ENCODE results near the gene LRRTM4. TPM values are rescaled to one million over a fixed set of nuclear protein-coding genes. Genes with fewer than 3 reads are reported as not detected.

The LRRTM4 gene
- total and polyA plus RNA-seq, 2 experiments from 2014 or later, result not detected

GRCh38 chr2:76839826-76840225 lies 682.4 kb downstream of the LRRTM4 start:
- Histone ChIP-seq H3K4me3 (no peak overlapping the region), H3K27ac (no peak overlapping the region), H2AFZ (no peak overlapping the region), H3K4me2 (ENCODE audit: unreplicated experiment) (no peak overlapping the region), H3K9ac (no peak overlapping the region), H3K9me3 (ENCODE audit: low read depth) (no peaks in the 10 kb centered on the region), H3K9me2 (ENCODE audit: insufficient read depth) (no peaks in the 10 kb centered on the region; the same call in 1 of the 2 replicates), H3F3A (ENCODE audit: insufficient read depth) (no peaks in the 10 kb centered on the region), H3K36me3 (ENCODE audit: low read depth) (no peaks in the 10 kb centered on the region), H4K20me1 (ENCODE audit: insufficient read depth) (no peaks in the 10 kb centered on the region), H3K27me3 (replicated peaks; ENCODE audit: insufficient read depth) (no peaks in the 10 kb centered on the region), H3K79me2 (ENCODE audit: insufficient read depth) (no peaks in the 10 kb centered on the region), H3K4me1 (ENCODE audit: insufficient read depth) (no peaks in the 10 kb centered on the region)
- TF ChIP-seq EZH2 (IDR thresholded peaks at IDR 0.05; ENCODE audit: insufficient read depth, poor library complexity, severe bottlenecking) (no peak), EZH2phosphoT487 (IDR thresholded peaks at IDR 0.05; ENCODE audit: insufficient read depth, low read depth) (no peak)
- in situ Hi-C loops (cut with MboI), result no loop called here
- no peak for DNase-seq
- WGBS, 2 experiments (ENCODE audit: low coverage in 1 of 2, low lambda C conversion rate in 2 of 2, missing lambda C conversion rate in 2 of 2), result 27 to 42% methylated on average over 1 of the region's 1 CpG

- H3K9me2 ChIP-seq (ENCODE audit: insufficient read depth), result no peaks in the 10 kb centered on the region
- 6 to 9% methylated on average over 3 of the region's 3 CpGs for WGBS, 2 experiments (ENCODE audit: low coverage in 1 of 2, low lambda C conversion rate in 2 of 2, missing lambda C conversion rate in 2 of 2)
- in situ Hi-C loops (cut with MboI), result no loop called here
- no peak overlapping the region for H3K4me3 ChIP-seq
- H3F3A ChIP-seq (ENCODE audit: insufficient read depth), result no peaks in the 10 kb centered on the region
- no peak overlapping the region for H3K27ac ChIP-seq
- DNase-seq, result no peak
- TF ChIP-seq EZH2 (IDR thresholded peaks at IDR 0.05; ENCODE audit: insufficient read depth, poor library complexity, severe bottlenecking) (no peak), EZH2phosphoT487 (IDR thresholded peaks at IDR 0.05; ENCODE audit: insufficient read depth, low read depth) (no peak)
- no peak overlapping the region for H3K9ac ChIP-seq
- H3K4me2 ChIP-seq (ENCODE audit: unreplicated experiment), result no peak overlapping the region
- peaks cover 8% of the 10 kb centered on the region for H3K9me3 ChIP-seq (ENCODE audit: low read depth)
- H4K20me1 ChIP-seq (ENCODE audit: insufficient read depth), result no peaks in the 10 kb centered on the region
- H3K36me3 ChIP-seq (ENCODE audit: low read depth), result no peaks in the 10 kb centered on the region
- no peaks in the 10 kb centered on the region for H3K79me2 ChIP-seq (ENCODE audit: insufficient read depth)
- H3K27me3 ChIP-seq (replicated peaks; ENCODE audit: insufficient read depth), result no peaks in the 10 kb centered on the region
- no peak overlapping the region for H2AFZ ChIP-seq
- no peaks in the 10 kb centered on the region for H3K4me1 ChIP-seq (ENCODE audit: insufficient read depth)
Observed at GRCh38 chr2:76829374-76830234, 692.6 kb downstream of the LRRTM4 start.

- H3K79me2 ChIP-seq (ENCODE audit: insufficient read depth), result no peaks in the 10 kb centered on the region
- WGBS, 2 experiments (ENCODE audit: low coverage in 1 of 2, low lambda C conversion rate in 2 of 2, missing lambda C conversion rate in 2 of 2), result 5 to 9% methylated on average over 3 of the region's 3 CpGs
Observed at GRCh38 chr2:76826691-76827090, 695.5 kb downstream of the LRRTM4 start.

GRCh38 chr2:76825140-76825970 lies 696.8 kb downstream of the LRRTM4 start:
- Histone ChIP-seq H3K27me3 (replicated peaks; ENCODE audit: insufficient read depth) (no peaks in the 10 kb centered on the region), H3K9me3 (ENCODE audit: low read depth) (no peaks in the 10 kb centered on the region), H3K27ac (no peak overlapping the region), H3K79me2 (ENCODE audit: insufficient read depth) (no peaks in the 10 kb centered on the region), H3K9me2 (ENCODE audit: insufficient read depth) (no peaks in the 10 kb centered on the region), H3K9ac (no peak overlapping the region), H3F3A (ENCODE audit: insufficient read depth) (no peaks in the 10 kb centered on the region), H3K4me2 (ENCODE audit: unreplicated experiment) (no peak overlapping the region), H3K4me3 (no peak overlapping the region), H3K36me3 (ENCODE audit: low read depth) (no peaks in the 10 kb centered on the region), H2AFZ (no peak overlapping the region), H4K20me1 (ENCODE audit: insufficient read depth) (no peaks in the 10 kb centered on the region), H3K4me1 (ENCODE audit: insufficient read depth) (no peaks in the 10 kb centered on the region)
- TF ChIP-seq EZH2phosphoT487 (IDR thresholded peaks at IDR 0.05; ENCODE audit: insufficient read depth, low read depth) (no peak), EZH2 (IDR thresholded peaks at IDR 0.05; ENCODE audit: insufficient read depth, poor library complexity, severe bottlenecking) (no peak)
- in situ Hi-C loops (cut with MboI), result no loop called here
- 16 to 24% methylated on average over 6 of the region's 6 CpGs for WGBS, 2 experiments (ENCODE audit: low coverage in 1 of 2, low lambda C conversion rate in 2 of 2, missing lambda C conversion rate in 2 of 2)
- no peak for DNase-seq

More at GRCh38 chr2:76826691-76827090, 695.5 kb downstream of the LRRTM4 start:
- no peak overlapping the region for H3K27ac ChIP-seq
- H3K36me3 ChIP-seq (ENCODE audit: low read depth), result no peaks in the 10 kb centered on the region
- TF ChIP-seq EZH2phosphoT487 (IDR thresholded peaks at IDR 0.05; ENCODE audit: insufficient read depth, low read depth) (no peak), EZH2 (IDR thresholded peaks at IDR 0.05; ENCODE audit: insufficient read depth, poor library complexity, severe bottlenecking) (no peak)
- H3K4me1 ChIP-seq (ENCODE audit: insufficient read depth), result no peaks in the 10 kb centered on the region
- H4K20me1 ChIP-seq (ENCODE audit: insufficient read depth), result no peaks in the 10 kb centered on the region
- in situ Hi-C loops (cut with MboI), result no loop called here
- H3K27me3 ChIP-seq (replicated peaks; ENCODE audit: insufficient read depth), result no peaks in the 10 kb centered on the region
- H3K9me3 ChIP-seq (ENCODE audit: low read depth), result peaks cover 8% of the 10 kb centered on the region
- no peaks in the 10 kb centered on the region for H3F3A ChIP-seq (ENCODE audit: insufficient read depth)
- H2AFZ ChIP-seq, result no peak overlapping the region
- no peaks in the 10 kb centered on the region for H3K9me2 ChIP-seq (ENCODE audit: insufficient read depth)
- no peak overlapping the region for H3K4me3 ChIP-seq
- no peak overlapping the region for H3K4me2 ChIP-seq (ENCODE audit: unreplicated experiment)
- no peak for DNase-seq
- no peak overlapping the region for H3K9ac ChIP-seq

Data from GM23248 (cell line).